Endothelial cell (in vitro differentiated cells): ENCODE results near the gene VTI1A. TPM values are rescaled to one million over a fixed set of nuclear protein-coding genes. Genes with fewer than 3 reads are reported as not detected.

Experiments
- DNase-seq: peaks from one replicate; pipeline ENCODE4 v3.0.0; 2021; ENCODE audit warnings: low spot score
- H3K27ac Mint-ChIP-seq: one replicate; pipeline ENCODE4 v1.8.0; 2021; ENCODE audit warnings: mixed read lengths, inconsistent platforms; ENCODE audit not compliant: unreplicated experiment
- H3K27me3 Mint-ChIP-seq: one replicate; pipeline ENCODE4 v1.8.0; 2021; ENCODE audit warnings: mild to moderate bottlenecking, moderate library complexity, mixed read lengths, inconsistent platforms; ENCODE audit not compliant: unreplicated experiment
- H3K36me3 Mint-ChIP-seq: one replicate; pipeline ENCODE4 v1.8.0; 2021; ENCODE audit warnings: mild to moderate bottlenecking, low read depth, mixed read lengths, inconsistent platforms; ENCODE audit not compliant: unreplicated experiment
- H3K4me1 Mint-ChIP-seq: one replicate; pipeline ENCODE4 v1.8.0; 2021; ENCODE audit warnings: mild to moderate bottlenecking, mixed read lengths, inconsistent platforms; ENCODE audit not compliant: unreplicated experiment
- H3K4me3 Mint-ChIP-seq: one replicate; pipeline ENCODE4 v1.8.0; 2021; ENCODE audit warnings: mild to moderate bottlenecking, mixed read lengths, inconsistent platforms; ENCODE audit not compliant: unreplicated experiment
- H3K9me3 Mint-ChIP-seq: one replicate; pipeline ENCODE4 v1.8.0; 2021; ENCODE audit warnings: mixed read lengths, inconsistent platforms; ENCODE audit not compliant: unreplicated experiment
- total RNA-seq: library from RNA; stranded (reverse); fragmentation: NEBNext Ultra II Directional; extraction: Animal tissue kit (Norgen Biotek cat#: 25700); gene quantifications from one replicate; pipeline ENCODE4 v1.2.1, GENCODE V29; 2021; ENCODE audit not compliant: unreplicated experiment
- TF ChIP-seq, protein P1 (sequence below): fragments of 200-600 bp; sonication (generic); IDR thresholded peaks from one replicate; pipeline ENCODE4 v1.5.0; 2021; ENCODE audit warnings: antibody characterized with exemption; ENCODE audit not compliant: unreplicated experiment

The VTI1A gene
- total RNA-seq, 1 donor from 2014 or later, result 35.4 TPM

DNA sequence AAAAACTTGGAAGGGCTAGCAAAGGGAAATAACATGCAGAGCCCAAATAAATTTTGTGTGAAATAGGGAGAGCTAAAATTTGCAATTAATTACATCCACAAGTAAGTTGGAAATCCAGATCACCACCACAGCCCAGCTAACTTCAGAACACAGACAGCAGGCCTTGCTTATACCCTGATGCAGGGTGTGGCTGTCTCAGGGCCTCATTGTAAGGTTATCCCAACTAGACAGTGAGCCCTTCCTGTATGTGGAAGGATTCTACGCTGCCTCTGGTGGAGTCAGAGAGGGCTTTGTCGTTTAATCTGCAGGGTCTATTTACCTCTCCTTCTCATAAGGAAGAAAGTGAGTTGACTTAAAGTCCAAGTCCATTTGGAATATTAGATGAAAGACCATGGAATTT, 322.1 kb downstream of the VTI1A start:
- TF ChIP-seq, protein P1, sequence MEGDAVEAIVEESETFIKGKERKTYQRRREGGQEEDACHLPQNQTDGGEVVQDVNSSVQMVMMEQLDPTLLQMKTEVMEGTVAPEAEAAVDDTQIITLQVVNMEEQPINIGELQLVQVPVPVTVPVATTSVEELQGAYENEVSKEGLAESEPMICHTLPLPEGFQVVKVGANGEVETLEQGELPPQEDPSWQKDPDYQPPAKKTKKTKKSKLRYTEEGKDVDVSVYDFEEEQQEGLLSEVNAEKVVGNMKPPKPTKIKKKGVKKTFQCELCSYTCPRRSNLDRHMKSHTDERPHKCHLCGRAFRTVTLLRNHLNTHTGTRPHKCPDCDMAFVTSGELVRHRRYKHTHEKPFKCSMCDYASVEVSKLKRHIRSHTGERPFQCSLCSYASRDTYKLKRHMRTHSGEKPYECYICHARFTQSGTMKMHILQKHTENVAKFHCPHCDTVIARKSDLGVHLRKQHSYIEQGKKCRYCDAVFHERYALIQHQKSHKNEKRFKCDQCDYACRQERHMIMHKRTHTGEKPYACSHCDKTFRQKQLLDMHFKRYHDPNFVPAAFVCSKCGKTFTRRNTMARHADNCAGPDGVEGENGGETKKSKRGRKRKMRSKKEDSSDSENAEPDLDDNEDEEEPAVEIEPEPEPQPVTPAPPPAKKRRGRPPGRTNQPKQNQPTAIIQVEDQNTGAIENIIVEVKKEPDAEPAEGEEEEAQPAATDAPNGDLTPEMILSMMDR, result no peak
- Mint-ChIP-seq H3K4me1 (peaks cover 5% of the 10 kb centered on the region), H3K36me3 (peaks cover 4% of the 10 kb centered on the region), H3K4me3 (no peak overlapping the region), H3K27ac (no peak overlapping the region), H3K27me3 (peaks cover 2% of the 10 kb centered on the region), H3K9me3 (no peaks in the 10 kb centered on the region)
- no peak for DNase-seq

DNA sequence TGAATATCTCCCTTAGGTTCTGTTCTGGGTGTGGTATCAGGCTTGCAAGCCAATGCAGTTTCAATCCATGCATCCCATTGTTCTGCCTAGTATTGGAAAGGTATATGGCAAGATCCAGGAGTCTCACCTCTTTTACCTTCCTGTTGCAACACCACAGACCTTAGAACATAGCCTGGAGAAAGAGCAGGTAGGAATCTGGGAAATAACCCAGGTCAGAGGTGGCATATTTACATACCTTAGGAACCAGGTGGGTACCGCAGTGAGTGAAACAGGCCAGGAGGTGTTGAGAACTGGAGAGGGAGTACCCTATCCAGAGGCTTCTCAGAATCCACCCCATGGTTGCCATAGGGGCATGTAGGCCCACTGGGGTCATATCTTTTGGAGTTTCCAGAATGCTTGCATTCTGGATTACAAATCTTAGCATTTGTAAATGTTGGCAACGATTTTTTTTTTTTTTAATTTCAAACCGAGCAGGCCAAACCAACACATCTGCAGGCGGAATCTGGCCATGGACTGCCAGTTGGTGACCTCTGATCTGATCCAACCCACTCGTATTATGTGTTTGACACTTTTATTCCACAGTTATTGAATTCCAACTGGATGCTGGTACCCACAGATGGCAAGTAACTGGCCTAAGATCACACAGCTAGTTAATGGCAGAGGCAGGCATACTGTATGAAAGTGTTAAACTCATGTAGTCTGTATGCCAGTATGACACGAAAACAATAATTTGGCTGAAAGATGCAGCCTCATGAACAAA, 322.8 kb downstream of the VTI1A start:
- no peaks in the 10 kb centered on the region for H3K9me3 Mint-ChIP-seq
- H3K36me3 Mint-ChIP-seq, result peaks cover 4% of the 10 kb centered on the region
- DNase-seq, result no peak
- peaks cover 5% of the 10 kb centered on the region for H3K4me1 Mint-ChIP-seq
- H3K27ac Mint-ChIP-seq, result no peak overlapping the region
- H3K4me3 Mint-ChIP-seq, result no peak overlapping the region
- peaks cover 2% of the 10 kb centered on the region for H3K27me3 Mint-ChIP-seq
- TF ChIP-seq, protein P1, result no peak

DNA sequence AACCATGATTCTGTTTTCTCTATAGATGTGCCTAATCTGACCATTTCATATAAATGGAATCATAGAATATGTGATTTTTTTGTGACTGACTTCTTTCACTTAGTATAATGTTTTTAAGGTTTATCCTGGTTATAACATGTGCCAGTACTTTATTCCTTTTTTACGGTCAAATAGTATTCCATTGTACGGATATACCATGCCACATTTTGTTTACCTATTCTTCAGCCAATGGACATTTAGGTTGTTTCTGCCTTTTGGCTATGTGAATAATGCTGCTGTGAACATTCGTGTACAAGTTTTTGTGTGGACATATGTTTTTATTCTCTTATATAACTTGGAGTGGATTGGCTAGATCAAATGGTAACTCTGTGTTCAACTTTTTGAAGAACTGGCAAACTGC, 324.7 kb downstream of the VTI1A start:
- no peak for DNase-seq
- Mint-ChIP-seq H3K4me3 (no peak overlapping the region), H3K36me3 (peaks cover 4% of the 10 kb centered on the region), H3K27me3 (peaks cover 2% of the 10 kb centered on the region), H3K4me1 (peaks cover 3% of the 10 kb centered on the region), H3K27ac (no peak overlapping the region), H3K9me3 (no peaks in the 10 kb centered on the region)
- TF ChIP-seq, protein P1, result no peak

DNA sequence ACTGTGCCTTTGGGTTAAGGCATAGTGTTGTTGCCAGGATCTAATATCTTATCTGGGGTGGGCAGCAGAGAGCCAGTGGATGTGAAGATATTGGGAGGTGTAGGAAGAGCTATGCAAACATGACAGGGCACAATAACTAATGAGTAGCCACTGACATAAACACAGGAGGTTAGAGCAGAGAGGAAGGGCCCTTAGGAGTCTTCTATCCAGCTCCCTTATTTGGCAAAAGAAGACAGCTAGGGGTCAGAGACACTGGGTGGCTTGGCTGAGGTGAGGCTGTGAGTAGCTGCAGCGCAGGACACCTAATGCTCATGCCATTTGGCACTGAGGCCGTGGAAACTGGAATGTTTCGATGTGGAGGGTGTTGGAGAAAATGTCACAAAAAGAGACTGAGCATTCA, 326.8 kb downstream of the VTI1A start:
- TF ChIP-seq, protein P1, result no peak
- DNase-seq, result no peak
- no peaks in the 10 kb centered on the region for H3K9me3 Mint-ChIP-seq
- H3K4me3 Mint-ChIP-seq, result no peak overlapping the region
- H3K4me1 Mint-ChIP-seq, result peaks cover 2% of the 10 kb centered on the region
- peaks cover 4% of the 10 kb centered on the region for H3K36me3 Mint-ChIP-seq
- H3K27ac Mint-ChIP-seq, result no peak overlapping the region
- H3K27me3 Mint-ChIP-seq, result peaks cover 2% of the 10 kb centered on the region

DNA sequence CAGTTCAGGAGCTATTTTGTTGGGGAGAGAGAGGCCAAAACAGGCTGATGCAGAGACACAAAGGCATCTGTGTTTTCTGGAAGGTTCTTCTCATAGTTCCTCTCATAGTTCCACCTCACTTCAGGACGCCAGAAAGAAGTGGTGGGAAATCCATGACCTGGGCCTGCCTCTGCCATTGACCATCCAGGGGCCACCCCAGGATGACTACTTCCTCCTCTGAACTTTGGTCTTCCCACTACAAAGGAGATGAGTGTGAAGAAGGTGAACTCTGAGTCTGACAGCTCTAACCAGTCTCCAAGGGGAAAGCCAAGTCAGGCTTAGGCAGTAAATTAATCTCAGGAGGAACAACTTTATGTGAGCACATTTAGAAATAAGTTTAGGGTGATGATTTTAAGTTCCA, 327.2 kb downstream of the VTI1A start:
- Mint-ChIP-seq H3K36me3 (peaks cover 4% of the 10 kb centered on the region), H3K27me3 (peaks cover 2% of the 10 kb centered on the region), H3K27ac (no peak overlapping the region), H3K4me1 (peaks cover 6% of the 10 kb centered on the region), H3K9me3 (no peaks in the 10 kb centered on the region), H3K4me3 (no peak overlapping the region)
- TF ChIP-seq, protein P1, result no peak
- DNase-seq, result no peak
